K562 (cell line): ENCODE measurements around the gene CERS6.

ENCODE experiments used
- ATF2 ChIP-seq: sonication (generic); formaldehyde crosslinking; IDR thresholded peaks from 2 replicates; pipeline ENCODE4 v1.8.1; 2022; ENCODE audit warnings: missing genetic modification reagents
- BACH1 ChIP-seq: fragments of 200-800 bp; sonication (Bioruptor generic); IDR thresholded peaks from 2 replicates; pipeline ENCODE4 v1.6.1; 2016; ENCODE audit warnings: missing genetic modification characterization, missing compliant biosample characterization
- CBX8 ChIP-seq: fragments of 200-600 bp; sonication (generic); IDR thresholded peaks from 2 replicates; pipeline ENCODE4 v1.6.1; 2012; ENCODE audit warnings: borderline replicate concordance, mixed run types, low read depth, mild to moderate bottlenecking, moderate library complexity, mixed read lengths, low read length, control low read depth, inconsistent platforms; ENCODE audit not compliant: poor library complexity, severe bottlenecking; ENCODE audit errors: extremely low read depth
- E2F1 ChIP-seq: sonication (generic); formaldehyde crosslinking; IDR thresholded peaks from 2 replicates; pipeline ENCODE4 v1.8.1; 2023; ENCODE audit warnings: mild to moderate bottlenecking, missing genetic modification reagents, moderate library complexity
- GATAD2B ChIP-seq: fragments of 450-650 bp; IDR thresholded peaks from 2 replicates; pipeline ENCODE4 v1.6.1; 2017; ENCODE audit warnings: mild to moderate bottlenecking, borderline replicate concordance
- PCBP1 ChIP-seq: fragments of 200-400 bp; formaldehyde crosslinking; IDR thresholded peaks from 2 replicates; pipeline ENCODE4 v1.6.1; 2018; ENCODE audit warnings: mild to moderate bottlenecking, low read depth, low read length; ENCODE audit not compliant: poor library complexity, severe bottlenecking
- POLR2A ChIP-seq: fragments of 450-650 bp; conservative IDR thresholded peaks from 2 replicates; pipeline ENCODE4 v1.6.1; 2016
- SMC3 ChIP-seq: conservative IDR thresholded peaks from 2 replicates; pipeline ENCODE4 v1.6.1; 2011; ENCODE audit warnings: low read depth, low read length, improper control_type of control experiment; ENCODE audit not compliant: insufficient read depth
- STAG1 ChIP-seq: sonication (generic); formaldehyde crosslinking; IDR thresholded peaks from 2 replicates; pipeline ENCODE4 v1.5.0; 2020; ENCODE audit warnings: missing genetic modification reagents, borderline replicate concordance
- ZBED1 ChIP-seq: IDR thresholded peaks from 2 replicates; pipeline ENCODE4 v1.6.1; 2014
- ZBTB8A ChIP-seq: fragments of 450-650 bp; IDR thresholded peaks from 2 replicates; pipeline ENCODE4 v1.6.1; 2018; ENCODE audit warnings: mild to moderate bottlenecking, moderate library complexity; ENCODE audit not compliant: partially characterized antibody
- ZFP36 ChIP-seq: fragments of 150-350 bp; IDR thresholded peaks from 2 replicates; pipeline ENCODE4 v1.6.1; 2018; ENCODE audit warnings: low read length, low read depth; ENCODE audit not compliant: partially characterized antibody
- ZFX ChIP-seq: sonication (generic); formaldehyde crosslinking; IDR thresholded peaks from 2 replicates; pipeline ENCODE4 v1.8.0; 2022; ENCODE audit warnings: mild to moderate bottlenecking, missing genetic modification reagents, moderate library complexity

- TF ChIP-seq ZBTB8A: no peak
- no peak for TF ChIP-seq E2F1 (CRISPR knock-in tag)
- TF ChIP-seq SMC3: no peak
- no peak for TF ChIP-seq GATAD2B
- no peak for TF ChIP-seq ZFP36
- no peak for TF ChIP-seq ZFX (CRISPR knock-in tag)
- TF ChIP-seq CBX8: no peak
- TF ChIP-seq STAG1: no peak
- TF ChIP-seq BACH1 (tag): no peak
- TF ChIP-seq POLR2A: no peak
- no peak for TF ChIP-seq PCBP1
- no peak for TF ChIP-seq ATF2 (CRISPR knock-in tag)
- TF ChIP-seq ZBED1: no peak
These were observed 10.1 kb upstream of the CERS6 start for GRCh38 chr2:168445960-168446359.
